Glomerular endothelial cell (primary cell): ENCODE results near the gene IFT43. TPM values are rescaled to one million over a fixed set of nuclear protein-coding genes. Genes with fewer than 3 reads are reported as not detected.

Experiments
- DNase-seq: peaks from one replicate; pipeline ENCODE4 v3.0.0-alpha.2; 2011; ENCODE audit warnings: low read depth, low spot score; ENCODE audit errors: extremely low read depth
- total RNA-seq: library from RNA; depleted of rRNA; stranded (reverse); fragments of >200 nt; gene quantifications from 2 replicates; pipeline ENCODE4 v1.2.3, GENCODE V29; 2015

The IFT43 gene
- total RNA-seq, 1 donor from 2014 or later: 57.3 TPM

DNA sequence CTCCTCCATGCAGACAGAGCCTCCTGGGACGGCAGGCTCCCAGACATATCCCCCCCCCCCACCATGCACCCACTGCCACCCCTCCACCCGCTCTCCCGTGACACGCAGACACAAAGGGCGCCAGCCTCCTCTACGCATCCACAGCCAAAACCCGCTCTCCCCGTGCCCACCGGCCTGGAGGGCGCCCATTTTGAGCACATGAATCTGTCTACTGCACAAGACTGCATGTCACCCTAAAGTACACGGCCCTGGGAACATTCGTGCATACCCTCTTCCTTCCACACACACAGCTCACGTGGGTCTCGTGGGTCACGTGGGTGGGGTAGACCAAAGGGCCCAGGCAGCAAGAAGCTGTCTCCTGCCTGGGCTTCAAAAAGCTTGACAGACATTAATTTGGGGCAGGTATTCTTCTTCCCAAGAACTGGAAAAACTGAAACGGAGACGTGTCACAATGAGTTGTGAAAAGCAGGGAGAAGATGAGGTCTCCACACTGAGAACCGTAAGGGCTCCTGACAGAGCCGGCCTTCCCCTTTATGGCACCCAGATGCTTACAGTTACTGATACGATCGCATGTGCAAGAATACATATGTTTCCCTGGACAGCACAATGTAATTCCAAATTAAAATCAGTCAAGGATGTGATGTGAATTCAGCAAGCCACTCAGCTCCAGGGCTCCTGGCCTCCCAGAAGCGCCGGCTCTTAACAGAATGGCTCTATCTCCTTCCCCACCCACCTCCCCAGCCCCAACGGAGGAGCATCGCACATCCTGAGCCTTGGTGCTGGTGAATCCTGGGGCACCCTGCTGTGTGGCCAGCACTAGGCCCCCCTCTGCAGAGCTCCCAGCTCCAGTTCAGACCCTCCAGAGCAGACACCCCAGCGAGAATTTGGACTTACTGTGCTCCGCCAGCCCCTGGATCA, 5.7 kb upstream of the IFT43 start:
- no peak for DNase-seq

DNA sequence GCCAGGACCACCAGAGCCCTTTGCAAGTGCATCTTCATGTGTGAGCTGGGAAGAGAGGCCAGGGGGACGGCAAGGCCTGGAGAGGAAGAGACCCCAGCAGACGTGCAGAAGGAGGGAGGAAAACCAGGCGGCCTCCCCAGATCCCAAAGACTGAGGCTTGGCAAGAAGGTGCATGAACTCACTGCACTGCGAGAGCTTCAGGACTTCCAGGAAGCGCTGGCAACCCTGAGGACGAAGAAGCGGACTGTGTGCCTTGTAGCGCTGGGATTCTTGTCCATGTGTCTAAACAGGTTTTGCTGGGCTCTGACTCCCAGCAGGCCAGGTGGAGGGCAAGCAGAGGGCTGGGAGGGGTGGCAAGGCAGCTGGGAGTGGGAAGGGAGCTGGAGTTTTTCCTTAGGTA, 4.7 kb upstream of the IFT43 start:
- DNase-seq: no peak

DNA sequence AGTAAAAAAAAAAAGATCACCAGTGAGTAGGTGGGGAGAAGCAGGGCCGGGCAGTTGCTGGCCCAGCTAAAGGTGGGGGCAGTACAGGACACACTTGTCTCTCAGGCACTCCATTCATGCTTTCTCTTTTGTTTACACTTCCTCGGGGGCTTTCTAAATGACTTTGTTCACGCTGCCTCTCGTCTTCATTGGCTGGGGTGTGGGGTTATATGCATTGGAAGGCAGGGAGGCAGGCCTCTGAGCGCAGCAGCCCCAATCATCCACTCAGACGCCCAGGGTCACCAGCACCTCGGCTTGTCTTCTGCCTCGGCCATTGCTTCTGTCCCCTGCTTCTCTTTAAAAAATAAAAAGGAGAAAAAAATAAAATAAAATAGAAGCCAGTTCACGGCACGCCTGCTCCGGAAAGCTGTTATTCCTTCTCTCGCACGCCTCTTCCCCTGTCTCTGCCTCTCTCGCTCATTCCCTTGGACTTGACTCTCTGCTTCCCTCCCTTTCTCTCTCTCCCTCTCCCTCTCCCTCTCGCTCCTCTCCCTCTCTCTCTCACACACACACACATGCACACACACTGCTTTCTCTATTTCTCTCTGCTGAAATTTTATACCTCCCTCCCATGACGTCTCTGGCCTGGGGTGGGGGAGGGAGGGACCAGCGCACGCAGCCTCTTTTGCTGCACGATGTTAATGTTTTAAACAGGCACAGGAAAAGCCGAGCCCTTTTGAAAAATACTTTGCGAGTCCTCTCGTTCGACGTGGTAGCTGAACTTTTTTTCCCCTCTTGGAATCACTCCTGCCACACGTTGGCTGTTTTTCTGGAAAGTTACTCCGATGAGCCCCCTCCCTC, 3.9 kb upstream of the IFT43 start, which contains the start of gene TGFB3:
Gene TGFB3, minus strand, starts transcription at position 570 of the 840 bp plus-strand sequence. CDS start 1,102 bp downstream, outside the sequence.
- DNase-seq: no peak

DNA sequence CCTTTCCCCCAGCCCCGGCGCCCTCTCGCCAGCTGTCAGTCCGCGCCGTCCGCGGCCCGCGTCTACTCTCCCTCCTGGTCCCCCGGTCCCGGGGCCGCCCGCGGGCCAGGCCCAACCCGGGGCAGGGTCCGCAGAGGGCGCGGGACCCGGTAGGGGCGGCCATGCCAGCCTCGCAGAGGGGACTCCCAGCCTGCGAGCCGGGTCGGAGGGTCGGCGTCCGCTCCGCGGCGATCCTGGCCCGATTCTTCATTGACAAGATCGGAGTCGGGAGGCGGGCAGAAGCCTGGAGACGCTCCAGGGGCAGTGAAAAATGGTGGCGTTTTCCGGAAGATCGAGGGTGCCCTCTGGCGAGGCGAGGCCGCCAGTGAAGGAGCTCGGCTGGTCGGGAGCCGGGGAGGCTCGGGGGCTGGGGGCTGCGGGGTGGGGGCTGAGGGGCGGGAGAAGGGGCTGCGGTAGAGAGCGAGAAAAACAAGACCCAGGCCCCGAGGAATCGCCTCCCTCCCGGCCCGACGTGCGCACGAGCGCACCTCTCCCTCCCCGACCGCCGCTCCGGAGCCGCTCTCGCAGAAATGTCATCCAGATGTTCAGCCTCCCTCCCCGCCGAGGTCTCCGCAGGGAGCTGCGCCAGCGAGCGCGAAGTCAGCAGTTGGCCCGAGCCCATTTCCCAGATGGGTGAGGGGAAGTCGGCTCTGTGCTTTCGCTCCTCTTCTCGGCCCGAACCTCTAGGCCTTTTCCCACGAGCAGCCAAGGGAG, 3.1 kb upstream of the IFT43 start:
- DNase-seq: no peak

DNA sequence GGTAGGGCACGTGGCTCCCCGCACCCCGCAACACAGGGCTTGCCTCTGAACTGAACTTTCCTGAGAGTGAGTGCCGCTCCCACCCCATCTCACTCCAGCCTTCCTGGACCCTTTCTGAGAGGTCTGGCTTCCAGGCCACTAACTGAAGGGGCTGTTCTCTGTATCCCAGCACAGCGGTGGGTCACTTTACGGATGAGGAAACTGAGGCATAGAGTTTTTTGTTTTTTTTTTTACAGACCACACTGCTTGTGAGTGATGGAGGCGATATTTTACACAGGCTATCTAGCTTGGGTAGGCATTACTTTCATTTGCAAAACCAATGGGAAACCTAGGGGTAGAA, 2.6 kb upstream of the IFT43 start:
- DNase-seq: no peak

DNA sequence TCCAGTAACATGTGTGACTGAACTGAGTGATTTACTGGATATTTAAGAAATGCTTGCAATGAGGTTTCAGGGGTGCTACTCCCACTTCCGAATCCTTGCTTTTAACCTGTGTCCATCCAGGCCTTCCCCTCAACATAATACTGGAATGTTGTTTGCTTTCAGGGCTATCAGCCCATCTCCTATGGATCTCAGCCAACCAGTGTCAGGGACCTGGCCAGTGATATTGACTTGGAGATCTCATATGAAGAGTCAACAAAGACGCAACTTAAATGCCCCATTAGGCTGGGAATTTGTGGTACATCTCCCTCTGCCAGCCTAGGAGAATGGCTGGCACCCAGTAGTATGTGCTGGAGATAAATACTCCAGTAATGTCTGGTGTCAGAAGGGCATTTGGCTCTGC, 889 bp upstream of the IFT43 start:
- DNase-seq: no peak

DNA sequence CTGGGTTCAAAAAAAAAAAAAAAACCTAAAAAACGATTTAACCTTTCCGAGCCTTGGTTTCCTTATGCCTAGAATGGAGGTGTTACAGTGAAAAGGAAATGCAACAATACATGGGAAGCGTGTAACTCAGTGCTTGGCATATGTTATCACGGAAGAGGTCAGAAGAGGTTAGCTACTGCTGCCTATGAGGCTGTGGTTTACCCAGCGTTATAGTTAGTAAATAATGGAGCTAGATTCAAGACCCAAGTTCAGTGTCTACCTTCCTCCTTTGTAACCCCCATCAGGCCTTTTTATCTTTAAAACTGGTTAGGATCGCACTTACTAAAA, 839 bp downstream of the IFT43 start:
- DNase-seq: no peak

DNA sequence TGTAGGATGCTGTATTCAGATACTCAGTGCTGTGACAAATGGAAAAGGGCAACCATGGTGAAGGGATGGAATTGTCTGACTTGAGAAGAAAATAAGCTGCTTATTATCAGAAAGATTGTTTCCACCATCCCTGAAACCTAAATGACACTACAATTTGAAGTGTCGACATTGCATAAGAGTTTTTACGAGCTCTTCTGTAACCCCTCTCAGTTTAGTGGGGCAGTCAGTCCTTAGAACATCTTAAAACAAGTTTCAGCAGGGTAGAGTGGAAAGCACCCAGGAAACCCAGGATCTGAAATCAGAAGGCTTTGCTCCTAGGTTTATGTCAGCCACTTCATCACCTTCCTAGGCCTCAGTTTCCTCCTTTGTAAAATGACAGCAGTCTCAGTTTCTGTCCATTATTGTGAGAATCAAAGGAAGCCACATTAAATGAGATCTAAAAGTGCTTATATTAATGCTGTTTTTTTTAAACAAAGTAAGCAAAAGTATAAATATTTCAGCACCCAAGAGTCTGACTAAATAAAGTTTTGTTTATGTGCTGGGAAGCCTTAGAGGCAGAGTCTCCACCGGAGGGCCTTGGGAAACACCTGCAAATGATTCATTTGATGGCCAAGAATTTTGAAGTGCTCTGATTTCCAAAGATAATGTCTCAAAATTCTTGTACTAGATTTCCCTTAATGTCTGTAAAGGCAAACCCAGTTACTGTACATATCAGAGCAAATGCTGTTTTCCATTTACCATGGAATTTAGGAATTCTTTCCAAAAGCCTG, 1.8 kb downstream of the IFT43 start:
- DNase-seq: no peak

DNA sequence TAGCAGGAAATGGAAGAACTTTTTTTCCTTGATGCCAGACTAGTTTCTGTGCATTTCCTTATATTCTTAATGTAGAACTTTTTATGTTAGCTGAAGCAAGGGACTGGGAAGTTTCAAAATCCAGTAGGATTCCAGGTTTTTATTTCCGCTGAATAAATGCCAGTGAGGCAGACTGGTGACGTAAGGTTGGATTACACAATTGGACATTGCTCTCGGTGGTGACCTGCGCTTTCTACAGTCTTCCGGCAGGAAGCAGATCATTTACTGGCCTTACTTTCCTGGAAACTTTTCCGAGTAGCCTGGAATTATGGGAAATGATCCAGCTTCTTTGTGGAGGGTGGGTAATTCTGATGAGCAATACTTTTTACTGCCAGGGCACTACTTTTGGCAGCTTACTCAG, 3.6 kb downstream of the IFT43 start:
- peak; percentile 91 for DNase-seq

DNA sequence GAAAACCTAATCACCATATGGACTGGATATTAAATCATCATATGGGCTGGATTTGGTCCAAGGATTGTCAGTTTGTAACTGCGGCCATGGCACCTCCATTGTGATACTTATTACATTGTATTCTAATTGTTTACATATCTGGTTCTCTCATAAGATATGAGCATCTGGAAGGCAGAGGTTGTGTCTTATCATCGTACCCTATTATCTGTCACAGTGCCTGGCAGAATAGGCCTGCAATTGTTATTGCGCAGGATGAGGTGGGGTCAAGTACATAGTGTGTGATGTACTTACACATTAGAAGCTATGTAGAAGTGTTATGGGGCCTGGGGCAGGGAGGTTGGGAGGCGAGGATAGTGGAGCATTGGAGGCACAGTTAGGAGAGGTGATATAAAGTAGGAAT, 4.7 kb downstream of the IFT43 start:
- DNase-seq: no peak

DNA sequence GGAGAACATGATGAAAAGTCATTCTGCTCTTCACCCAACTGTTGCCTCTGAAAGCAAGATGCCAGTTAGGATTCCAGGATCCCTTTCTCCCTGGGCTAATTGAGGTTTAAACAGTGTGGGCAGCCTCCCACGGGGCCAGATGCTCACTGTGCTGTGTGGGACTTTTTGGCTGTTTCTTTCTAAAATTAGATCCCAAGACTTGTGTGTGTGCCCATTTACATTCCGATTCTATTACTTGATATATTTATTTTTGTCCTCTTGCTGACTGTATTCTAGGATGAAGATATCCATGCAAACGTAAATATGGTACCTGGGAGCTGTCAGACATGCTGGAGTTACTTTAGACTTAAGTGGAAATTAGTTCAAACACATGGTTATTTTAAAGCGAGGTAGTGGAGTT, 6.2 kb downstream of the IFT43 start:
- DNase-seq: no peak

DNA sequence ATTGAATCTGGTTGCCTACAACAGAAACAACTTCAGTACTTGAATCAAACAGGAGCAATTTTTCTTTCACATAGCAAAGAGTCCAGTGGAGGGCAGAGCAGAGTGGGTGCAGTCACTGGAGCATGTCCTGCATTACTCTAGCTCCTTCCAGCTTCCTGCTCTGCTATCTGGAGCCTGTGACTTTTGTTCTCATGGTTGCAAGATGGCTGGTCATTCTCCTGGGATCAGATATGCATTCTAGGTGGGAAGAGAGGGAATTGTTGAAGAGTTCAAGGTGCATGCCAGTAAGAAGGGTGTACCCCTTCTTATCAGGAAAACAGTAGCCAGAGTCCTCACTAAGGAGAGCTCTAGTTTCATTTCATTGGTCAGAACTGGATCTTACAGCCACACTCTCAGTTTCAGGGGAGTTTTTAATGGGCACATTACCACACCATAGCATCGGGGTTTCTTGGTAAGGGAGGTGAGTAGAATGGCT, 8.0 kb downstream of the IFT43 start:
- DNase-seq: no peak

DNA sequence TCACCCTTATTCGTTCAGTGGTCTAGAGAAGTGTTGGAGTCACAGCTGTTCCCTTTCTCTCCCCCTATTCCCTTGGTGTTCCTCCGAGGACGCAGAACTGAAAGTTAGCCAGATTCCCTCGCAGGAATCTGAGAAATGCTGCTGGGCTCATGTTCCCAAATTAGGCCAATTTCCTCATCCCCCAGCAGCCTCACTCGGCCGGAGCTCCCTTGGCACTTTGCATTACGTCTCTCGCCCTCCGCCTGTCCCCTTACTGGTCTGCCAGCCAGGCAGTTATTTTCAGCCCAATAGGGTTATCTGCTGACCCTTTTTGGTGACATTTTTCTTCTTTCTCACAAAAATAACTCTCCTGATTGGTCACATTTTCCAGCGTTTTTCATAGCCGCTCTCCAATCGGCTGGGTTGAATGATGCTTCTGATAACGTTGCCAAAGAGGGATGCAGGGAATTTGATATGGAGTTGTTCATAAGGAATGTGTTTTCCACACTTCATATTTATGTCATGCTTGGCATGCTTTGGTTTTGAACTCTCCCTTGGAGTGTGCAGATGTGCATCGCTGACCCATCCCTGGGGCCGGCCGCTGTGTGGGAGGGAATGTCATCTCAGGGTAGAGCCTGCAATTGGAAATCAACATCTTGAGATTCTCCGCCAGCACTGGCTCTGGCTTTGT, 9.9 kb downstream of the IFT43 start:
- no peak for DNase-seq

DNA sequence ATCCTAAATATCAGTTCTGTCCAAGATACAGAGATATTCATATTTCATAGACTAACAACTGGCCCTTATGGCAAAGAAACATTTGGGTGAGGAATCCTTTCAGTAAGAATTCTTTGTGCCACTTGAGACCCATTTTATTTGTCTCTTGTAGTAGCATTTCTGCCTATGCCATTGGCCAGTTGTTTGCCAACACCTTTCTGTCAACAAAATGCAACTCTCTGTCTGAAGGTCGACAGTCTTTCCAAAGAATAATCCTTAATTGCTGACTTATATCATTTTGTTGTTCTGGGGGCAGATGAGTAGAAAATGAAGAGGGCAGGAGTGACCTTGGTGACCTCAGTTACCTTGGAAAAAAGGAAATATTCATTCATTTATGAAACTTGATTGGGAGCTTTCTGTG, 10.9 kb downstream of the IFT43 start:
- DNase-seq: no peak

DNA sequence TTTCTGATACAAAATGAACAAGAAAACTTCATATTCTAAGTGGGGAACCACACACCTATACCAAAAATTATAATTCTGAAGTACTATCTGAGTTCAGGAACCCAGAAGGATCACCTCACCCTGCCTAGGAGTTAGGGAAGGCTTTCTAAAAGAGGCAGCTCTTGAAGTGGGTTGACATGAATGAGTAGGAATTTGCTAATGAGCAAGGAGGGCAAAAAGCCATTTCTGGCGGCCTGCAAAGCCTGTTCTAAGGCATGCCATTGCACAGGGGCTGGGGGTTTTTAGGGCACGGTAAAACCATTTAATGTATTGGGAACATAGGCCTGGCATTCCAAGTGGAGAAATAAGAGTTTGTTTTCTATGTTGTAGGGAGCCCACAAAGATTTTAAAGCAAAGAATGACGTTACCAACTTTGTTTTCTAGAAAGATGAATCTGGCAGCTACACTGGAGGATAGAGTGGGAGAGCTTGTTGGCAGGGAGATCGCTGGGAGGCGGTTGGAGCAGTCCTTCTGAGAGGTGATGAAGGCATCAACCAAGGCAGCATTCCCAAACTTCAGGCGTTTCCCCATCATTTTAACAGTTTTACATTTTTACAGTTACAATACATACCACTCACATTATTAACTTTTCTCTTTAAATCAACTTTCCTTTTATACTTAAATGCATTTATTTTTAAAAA, 14.1 kb downstream of the IFT43 start:
- DNase-seq: no peak

DNA sequence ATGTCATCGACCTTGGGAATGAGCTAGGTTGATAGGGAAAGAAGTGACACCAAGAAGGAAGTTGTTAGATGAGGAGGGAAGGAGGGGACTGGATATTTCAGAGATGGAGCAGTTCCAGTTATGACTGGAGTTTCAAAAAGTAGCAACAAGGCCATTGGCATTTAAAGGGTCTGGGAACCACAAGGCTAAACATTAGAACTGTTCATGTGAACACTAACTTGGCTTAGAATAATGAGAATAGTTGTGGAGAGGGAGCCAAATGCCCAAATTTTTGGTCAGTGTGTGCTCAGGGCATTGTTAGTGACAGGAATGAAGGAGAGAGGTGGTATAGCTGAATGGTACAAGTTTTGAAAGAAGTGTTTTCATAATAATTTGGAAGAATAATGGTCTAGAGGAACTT, 16.8 kb downstream of the IFT43 start:
- no peak for DNase-seq

DNA sequence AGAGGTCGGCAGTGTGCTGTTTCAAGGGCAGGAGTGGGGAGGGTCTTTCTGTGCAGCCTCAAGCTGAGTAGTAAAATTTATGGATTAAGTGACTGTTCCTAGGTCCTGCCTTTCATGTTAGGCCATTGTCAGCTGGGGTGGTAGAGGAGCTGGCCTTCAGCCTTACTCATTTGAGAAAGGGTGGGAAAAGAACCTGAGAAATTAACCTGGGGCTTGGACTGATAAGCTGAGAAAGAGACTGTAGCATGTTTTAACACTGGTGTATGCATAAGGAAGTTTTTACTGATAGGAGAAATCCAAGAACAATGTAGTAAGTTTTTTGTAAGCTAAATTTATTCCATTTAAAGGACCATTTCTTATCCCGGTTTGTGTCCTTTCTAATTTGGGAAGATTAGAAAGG, 20.7 kb downstream of the IFT43 start:
- no peak for DNase-seq

DNA sequence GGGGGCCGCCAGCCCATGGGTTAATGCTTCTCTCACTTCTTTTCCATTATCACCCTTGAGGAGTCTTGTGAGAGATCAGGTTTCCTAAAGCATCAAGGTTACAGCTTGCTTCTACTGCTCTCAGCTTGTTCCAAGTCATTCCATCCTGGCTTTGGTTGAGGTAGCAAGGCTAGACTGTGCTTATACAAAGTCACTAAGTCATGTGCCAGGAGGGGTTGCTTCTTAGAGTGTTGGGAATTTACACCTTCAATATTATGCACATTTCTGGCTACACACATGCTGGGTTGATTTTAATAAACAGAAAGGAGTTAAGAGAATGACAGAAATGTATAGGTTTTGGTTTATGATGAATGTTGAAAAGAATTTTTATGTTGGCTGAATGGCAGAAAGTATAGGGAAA, 21.8 kb downstream of the IFT43 start:
- no peak for DNase-seq

DNA sequence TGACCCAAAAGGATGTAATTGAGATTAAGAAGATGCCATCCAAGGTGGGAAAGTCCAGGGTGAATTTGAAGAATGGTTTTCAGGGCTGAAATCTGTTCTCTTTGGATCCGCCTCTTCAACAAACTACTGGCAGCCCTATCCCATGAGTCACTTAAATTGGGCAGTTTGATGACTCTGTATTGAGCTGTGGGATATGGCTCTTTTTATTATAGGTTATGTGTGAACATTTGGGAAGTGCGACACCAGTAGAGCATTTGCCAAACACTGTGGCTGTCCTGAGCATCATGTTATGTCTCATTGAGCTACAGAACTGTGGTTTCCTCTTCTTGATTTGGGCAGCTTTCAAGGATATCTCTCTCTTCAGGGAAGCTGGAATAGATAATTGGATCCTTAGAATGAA, 22.3 kb downstream of the IFT43 start:
- DNase-seq: no peak
